Parathyroid adenoma (tissue), 2 donors: Measurements from ENCODE around the gene EXTL1.

Experiments
- H2AFZ ChIP-seq: fragments of 300-600 bp; sonication (generic); one replicate; pipeline ENCODE4 v1.7.0; 2017; ENCODE audit warnings: antibody characterized with exemption, mild to moderate bottlenecking
- H3K27ac ChIP-seq: fragments of 300-600 bp; sonication (generic); one replicate; pipeline ENCODE4 v1.7.0; 2017
- H3K27me3 ChIP-seq: fragments of 300-600 bp; sonication (generic); one replicate; pipeline ENCODE4 v1.7.0; 2017; ENCODE audit warnings: low read length; ENCODE audit not compliant: control insufficient read depth, insufficient read depth
- H3K36me3 ChIP-seq: fragments of 300-600 bp; sonication (generic); one replicate; pipeline ENCODE4 v1.7.0; 2017; ENCODE audit warnings: low read length; ENCODE audit not compliant: control insufficient read depth, insufficient read depth
- H3K4me1 ChIP-seq: fragments of 300-600 bp; sonication (generic); one replicate; pipeline ENCODE4 v1.7.0; 2017; ENCODE audit warnings: control low read depth
- H3K4me2 ChIP-seq: fragments of 300-600 bp; sonication (generic); one replicate; pipeline ENCODE4 v1.7.0; 2017; ENCODE audit warnings: low read length
- H3K4me3 ChIP-seq: fragments of 300-600 bp; sonication (generic); one replicate; pipeline ENCODE4 v1.7.0; 2017; ENCODE audit warnings: low read depth, low read length
- H3K79me2 ChIP-seq: fragments of 300-600 bp; sonication (generic); one replicate; pipeline ENCODE4 v1.7.0; 2017; ENCODE audit warnings: control low read depth
- H3K9ac ChIP-seq: fragments of 300-600 bp; sonication (generic); one replicate; pipeline ENCODE4 v1.7.0; 2017; ENCODE audit warnings: mild to moderate bottlenecking
- H3K9me3 ChIP-seq: fragments of 300-600 bp; sonication (generic); one replicate; pipeline ENCODE4 v1.7.0; 2017; ENCODE audit warnings: low read length; ENCODE audit not compliant: control insufficient read depth
- CTCF ChIP-seq: fragments of 300-600 bp; sonication (generic); IDR thresholded peaks from one replicate; pipeline ENCODE4 v1.7.0; 2017; ENCODE audit warnings: antibody characterized with exemption, mild to moderate bottlenecking
- donor health status: primary hyperparathyroidism.

EXTL1 gene

GRCh38 chr1:26050248-26050640 lies 28.7 kb downstream of the EXTL1 start:
- no peak for TF ChIP-seq CTCF
- Histone ChIP-seq H3K9ac (no peak overlapping the region), H3K27ac (no peak overlapping the region), H3K36me3 (no peaks in the 10 kb centered on the region), H2AFZ (no peak overlapping the region), H3K4me2 (no peak overlapping the region), H3K4me3 (no peak overlapping the region), H3K27me3 (peaks cover 17% of the 10 kb centered on the region), H3K79me2 (no peaks in the 10 kb centered on the region), H3K4me1 (no peaks in the 10 kb centered on the region), H3K9me3 (no peaks in the 10 kb centered on the region)

- Histone ChIP-seq H3K4me2 (no peak overlapping the region), H3K4me3 (no peak overlapping the region), H3K4me1 (no peaks in the 10 kb centered on the region), H3K36me3 (no peaks in the 10 kb centered on the region), H3K27me3 (no peaks in the 10 kb centered on the region), H2AFZ (no peak overlapping the region), H3K27ac (no peak overlapping the region), H3K79me2 (no peaks in the 10 kb centered on the region), H3K9ac (no peak overlapping the region), H3K9me3 (no peaks in the 10 kb centered on the region)
- no peak for TF ChIP-seq CTCF
These were observed 32.4 kb downstream of the EXTL1 start for GRCh38 chr1:26053718-26054560.

GRCh38 chr1:26055041-26055440 lies 33.5 kb downstream of the EXTL1 start:
- TF ChIP-seq CTCF, result no peak
- Histone ChIP-seq H3K79me2 (no peaks in the 10 kb centered on the region), H3K4me3 (no peak overlapping the region), H3K27ac (no peak overlapping the region), H3K9ac (no peak overlapping the region), H3K9me3 (no peaks in the 10 kb centered on the region), H3K36me3 (no peaks in the 10 kb centered on the region), H3K27me3 (no peaks in the 10 kb centered on the region), H2AFZ (no peak overlapping the region), H3K4me1 (no peaks in the 10 kb centered on the region), H3K4me2 (no peak overlapping the region)

- Histone ChIP-seq H3K9ac (no peak overlapping the region), H3K4me1 (no peaks in the 10 kb centered on the region), H3K27me3 (no peaks in the 10 kb centered on the region), H3K4me3 (no peak overlapping the region), H3K27ac (no peak overlapping the region), H3K4me2 (no peak overlapping the region), H3K9me3 (no peaks in the 10 kb centered on the region), H3K36me3 (no peaks in the 10 kb centered on the region), H3K79me2 (no peaks in the 10 kb centered on the region), H2AFZ (no peak overlapping the region)
- TF ChIP-seq CTCF, result no peak
These were observed 35.6 kb downstream of the EXTL1 start for GRCh38 chr1:26057189-26057588.
